ENCODE measurements around the gene NTN5.
A peak's percentile ranks its signal among the peaks of the same experiment; 100 is the strongest.
"Not testable (repeated sequence)": the region's sequence is repeated elsewhere in the genome, so short reads cannot be mapped to it uniquely, and the experiment has no call there.

The NTN5 gene

DNA sequence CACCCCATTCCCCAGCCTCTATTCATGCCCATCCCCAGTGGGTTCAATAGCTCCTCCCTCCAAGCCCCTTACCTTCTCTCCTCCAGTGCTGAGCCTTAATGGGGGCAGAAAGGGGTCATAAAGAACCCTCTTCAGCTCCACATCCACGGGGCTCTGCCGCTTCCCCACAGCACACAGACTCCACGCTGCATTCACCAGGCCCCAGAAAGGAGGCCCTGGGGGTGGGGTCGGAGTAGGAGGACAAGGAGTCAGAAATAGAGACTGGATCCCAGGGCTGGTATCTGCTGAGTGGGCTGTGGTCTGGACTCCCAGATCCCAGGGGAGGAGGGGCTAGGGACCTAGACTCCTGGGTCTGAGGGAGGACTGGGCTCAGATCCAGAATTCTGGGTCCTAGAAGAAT is 28.5 kb downstream of the NTN5 start:
- DNase-seq (ENCODE audit: low read depth, low spot score): no peak

DNA sequence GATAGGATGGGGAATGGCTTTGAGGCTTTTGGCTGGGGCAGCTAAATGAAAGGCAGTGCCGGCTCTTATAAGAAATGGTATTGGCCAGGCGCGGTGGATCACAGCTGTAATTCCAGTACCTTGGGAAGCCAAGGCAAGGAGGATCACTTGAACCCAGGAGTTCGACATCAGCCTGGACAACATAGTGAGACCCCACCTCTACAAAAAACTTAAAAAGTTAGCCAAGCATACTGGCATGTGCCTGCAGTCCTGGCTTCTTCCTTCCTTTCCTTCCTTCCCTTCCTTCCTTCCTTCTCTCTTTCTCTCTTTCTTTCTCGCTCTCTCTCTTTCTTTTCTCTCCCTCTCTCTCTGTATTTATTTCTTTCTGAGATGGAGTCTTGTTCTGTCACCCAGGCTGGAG is 30.0 kb downstream of the NTN5 start:
- no peak for DNase-seq (ENCODE audit: low read depth, low spot score)

DNA sequence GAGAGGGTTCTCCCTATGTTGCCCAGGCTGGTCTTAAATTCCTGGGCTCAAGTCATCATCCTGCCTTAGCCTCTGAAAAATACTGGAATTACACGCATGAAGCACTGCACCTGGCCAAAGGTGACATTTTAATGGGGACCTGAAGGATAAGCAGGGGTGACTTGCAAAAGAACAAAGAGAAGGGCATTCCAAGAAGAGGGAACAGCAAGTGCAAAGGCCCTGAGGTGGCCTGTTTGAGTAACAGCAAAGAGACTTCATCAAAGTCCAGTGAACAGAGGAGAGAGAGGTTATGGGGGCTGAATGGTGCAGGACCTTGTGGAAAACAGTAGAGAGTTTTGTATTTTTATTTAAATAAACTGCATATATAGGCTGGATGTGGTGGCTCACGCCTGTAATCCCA is 31.0 kb downstream of the NTN5 start:
- no peak for DNase-seq (ENCODE audit: low read depth, low spot score)

DNA sequence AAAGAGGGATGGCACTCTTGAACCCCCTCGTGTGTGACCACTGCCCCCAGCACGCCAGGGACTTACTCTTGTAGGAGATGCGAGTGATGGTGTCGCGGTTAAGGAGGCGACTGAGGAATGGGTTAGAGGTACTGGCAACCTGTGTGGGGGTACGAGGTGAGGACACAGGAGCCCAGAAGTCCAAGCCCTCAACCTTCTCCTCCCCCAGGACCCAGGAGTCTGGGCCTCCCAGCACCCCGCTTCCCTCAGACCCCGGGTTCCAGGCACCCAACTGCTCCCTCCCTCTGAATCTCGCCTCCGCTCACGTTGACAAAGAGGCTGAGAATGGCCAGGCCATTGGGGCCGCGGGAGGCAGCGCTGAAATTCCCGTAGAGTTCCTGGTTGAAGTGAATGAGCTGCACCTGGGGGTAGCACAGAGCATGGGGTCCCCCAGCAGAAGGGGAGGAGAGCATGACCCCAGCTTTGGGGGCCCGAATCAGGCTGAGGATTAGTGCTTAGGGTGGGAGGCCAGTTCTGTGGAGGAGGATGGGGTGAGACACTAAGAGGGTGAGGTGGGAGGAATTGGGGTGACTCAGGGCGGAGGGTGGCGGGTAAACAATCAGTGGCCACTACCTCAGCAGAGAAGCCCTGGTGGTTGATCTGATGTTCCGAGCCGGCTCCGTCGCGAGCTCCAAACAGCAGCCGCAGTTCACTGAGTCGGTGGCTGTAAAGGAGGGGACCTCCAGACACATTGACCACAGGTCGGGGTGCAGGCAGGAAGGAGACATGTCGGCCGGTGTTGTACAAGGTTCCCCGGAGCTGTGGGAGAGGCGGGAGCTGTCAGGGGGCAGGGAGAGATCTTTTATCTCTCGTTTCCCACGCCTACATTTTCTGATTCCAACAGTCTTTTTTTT is 33.1 kb downstream of the NTN5 start:
- no peak for DNase-seq (ENCODE audit: low read depth, low spot score)

DNA sequence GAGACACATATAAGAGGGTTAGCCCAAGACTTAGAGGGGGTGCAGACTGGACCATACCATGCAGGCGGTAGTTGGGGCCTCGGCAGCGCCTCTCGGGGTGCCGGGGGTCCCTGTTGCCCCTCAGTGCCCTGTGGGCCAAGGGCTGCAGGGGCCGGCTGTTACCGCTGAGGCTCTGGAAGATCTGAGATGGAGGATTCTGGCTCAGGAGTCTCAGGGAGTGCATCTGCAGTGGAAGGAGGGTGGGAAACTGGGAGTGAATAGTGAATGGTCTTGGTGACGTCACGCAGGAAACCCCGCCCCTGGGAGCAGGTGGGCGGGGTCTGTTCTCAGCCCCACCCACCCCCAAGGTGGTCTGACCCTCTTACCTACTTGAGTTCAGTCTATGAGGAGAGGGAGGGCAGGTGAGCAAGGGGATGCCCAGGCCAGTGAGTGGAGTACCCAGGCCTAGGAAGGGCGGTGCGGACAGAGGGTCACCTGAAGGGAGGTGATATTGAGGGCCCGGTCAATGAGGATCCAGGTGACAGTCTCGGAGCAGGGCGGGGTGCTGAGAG is 33.9 kb downstream of the NTN5 start:
- no peak for DNase-seq (ENCODE audit: low read depth, low spot score)

DNA sequence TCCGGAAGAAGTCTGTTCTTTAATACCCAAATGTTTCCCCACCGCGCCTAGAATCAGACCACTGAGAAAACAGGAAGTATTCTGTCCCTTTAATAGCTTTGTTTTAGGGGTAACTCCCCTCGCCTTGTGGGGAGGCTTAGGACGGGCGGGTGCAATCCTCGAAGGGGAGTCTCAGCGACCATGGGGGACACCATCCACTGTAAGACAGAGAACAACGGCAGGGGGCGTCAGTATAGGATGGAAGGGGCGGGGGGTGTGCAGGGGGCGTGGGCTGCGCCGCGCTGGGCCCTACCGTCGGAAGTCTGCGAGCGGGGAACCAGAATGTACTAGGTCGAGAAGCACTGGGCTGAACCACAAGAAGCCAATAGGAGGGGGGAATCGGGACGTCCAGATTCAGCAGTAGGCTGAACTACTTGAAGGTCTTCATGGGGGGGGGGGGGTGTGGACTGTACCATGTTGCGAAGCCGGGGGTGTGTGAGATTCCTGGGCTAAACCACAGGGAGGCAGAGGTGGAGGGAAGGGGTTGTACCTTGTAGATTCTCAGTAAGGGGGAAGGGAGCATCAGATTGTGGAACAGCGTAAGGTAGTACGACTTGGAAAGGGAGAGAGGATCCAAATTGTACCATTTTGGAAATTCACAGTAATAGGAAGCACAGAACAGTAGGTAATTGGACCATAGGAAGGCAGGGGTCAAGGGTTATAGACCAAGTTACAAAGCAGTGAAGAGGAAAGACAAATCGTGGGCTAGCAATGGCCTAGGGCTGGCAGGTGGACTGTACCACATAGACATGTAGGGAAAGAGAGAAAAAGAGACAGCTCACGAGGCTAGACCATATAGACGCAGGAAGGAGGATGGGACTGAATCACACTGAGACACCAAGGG is 34.6 kb downstream of the NTN5 start:
- peak; percentile 79 for DNase-seq (ENCODE audit: low read depth, low spot score)

DNA sequence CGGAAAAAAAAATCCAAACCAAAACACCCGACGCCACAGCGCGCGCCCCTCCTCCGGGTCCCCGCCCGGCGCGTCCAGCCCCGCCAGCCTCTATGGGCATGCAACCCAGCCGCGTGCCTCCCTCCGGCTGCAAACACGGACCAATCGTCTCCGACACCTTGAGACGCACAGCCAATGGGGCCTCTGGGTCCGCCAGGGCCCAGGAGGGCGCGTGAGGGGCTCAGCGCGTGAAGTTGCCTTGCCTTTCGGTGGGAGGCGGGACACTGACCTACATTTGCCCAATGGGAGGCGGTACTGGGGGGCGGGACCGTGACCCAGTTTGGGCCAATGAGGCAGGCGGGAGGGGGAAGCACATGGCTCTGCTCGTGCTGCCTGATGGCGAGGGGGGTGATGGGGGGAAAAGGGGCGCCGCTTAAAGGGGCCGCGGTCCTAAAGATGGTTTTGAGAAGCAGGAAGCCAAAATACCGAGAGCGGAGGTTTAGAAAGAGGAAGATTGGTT is 35.3 kb downstream of the NTN5 start:
- DNase-seq (ENCODE audit: low read depth, low spot score): peak; percentile 97

DNA sequence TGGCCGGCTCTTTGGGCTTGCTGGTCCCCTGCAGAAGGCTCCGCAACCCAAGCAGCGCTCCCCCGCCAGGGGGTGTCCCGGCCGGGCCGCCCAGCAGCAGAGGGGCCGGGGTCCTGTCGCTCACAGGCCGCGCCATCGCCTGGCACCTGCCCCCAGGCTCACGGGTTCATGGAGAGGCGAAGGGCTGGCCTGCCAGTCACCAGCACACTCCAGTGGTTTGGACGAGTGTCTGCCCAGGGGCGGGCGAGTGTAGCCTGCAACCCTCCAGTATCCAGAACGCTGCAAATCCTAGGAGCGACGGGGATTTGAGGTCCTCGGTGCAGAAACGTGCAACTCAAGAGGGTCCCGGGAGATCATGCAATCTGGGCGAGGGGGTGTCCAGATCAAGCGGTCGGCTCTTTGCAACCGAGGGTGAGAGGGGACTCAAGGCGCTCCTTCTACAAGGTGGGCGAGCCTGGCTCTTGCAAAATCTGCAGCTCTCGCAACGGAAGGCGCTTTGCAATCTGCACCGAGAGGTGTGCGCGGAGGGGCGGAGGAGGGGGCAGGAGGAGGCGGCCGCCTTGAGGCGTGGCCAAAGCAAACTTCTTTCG is 35.9 kb downstream of the NTN5 start, which contains the start of gene DBP:
Gene DBP (minus strand): TSS at position 521 of the 590 bp plus-strand sequence. CDS start 385 bp downstream, at position 136.
- no peak for DNase-seq (ENCODE audit: low read depth, low spot score)

DNA sequence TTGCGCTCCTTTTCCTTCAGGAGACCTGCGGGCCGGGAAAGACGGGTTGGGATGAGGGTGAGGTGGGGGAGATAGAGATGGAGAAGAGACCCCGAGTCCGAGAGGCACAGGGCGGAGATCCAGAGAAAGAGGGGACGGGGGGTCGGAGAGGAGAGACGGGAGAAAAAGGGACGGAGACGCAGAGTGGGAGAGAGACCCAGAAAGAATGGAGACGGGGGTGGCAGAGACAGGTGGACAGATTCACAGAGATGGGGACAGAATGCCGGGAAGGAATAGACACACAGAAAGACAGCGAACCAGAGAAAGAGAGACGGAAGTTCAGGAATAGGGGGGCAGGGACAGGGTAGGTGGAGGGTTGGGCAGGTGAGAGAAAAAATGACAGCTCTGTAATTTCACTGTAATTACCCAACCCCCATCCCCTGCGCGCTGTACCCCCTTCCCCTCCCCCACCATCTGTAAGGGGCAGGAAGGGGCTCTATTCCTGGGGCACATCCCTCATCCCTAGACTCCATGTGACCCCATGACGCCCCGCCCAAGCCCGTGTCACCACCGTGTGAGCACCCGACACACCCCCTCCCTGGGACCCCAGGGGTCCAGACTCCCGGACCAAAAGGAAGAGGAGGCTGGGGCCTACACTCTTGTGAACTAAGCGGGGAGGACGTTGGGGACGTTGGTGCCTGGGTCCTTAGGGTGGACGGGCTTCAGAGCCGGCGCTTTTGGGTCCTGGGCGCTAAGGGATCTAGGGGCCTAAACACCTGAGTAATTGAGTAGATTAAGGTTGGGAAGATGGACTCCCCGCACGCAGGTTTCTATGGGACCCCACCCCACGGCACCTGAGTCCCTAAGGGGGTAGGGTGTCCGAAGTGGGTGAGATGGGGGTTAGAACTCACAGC is 36.6 kb downstream of the NTN5 start:
- no peak for DNase-seq (ENCODE audit: low read depth, low spot score)

DNA sequence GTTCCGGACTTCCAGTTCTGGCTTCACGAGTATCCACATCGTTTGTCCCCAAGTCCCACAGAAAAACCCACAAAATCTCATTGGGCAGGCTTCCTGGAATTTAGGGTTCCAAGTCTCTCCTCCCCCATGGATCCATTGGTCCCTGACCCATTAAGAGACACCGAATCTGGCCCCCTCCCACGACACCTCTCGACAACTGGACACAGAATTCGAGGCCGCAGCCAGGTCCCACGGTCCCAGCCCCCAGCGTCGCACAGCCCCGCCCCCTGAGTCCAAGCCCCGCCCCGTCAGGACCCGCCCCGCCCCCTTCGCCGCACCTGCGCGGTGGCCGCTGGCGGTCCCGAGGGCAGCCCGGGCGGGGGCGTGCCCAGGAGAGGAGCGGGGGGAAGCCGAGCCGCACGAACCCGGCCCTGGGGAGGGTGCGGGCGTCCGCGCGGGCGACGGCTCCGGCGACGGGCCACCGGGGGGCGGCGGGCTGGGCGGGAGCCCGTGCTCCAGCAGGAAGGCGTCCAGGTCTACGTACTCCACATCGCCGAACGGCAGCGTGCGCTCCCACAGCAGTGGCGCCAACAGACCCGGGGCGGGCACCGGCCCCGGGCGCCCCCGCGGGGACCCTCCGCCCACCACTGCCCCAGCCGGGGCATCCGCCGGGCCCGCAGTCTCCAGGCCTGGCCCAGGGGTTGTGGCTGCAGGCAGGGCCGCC is 37.4 kb downstream of the NTN5 start:
- DNase-seq (ENCODE audit: low read depth, low spot score): no peak

DNA sequence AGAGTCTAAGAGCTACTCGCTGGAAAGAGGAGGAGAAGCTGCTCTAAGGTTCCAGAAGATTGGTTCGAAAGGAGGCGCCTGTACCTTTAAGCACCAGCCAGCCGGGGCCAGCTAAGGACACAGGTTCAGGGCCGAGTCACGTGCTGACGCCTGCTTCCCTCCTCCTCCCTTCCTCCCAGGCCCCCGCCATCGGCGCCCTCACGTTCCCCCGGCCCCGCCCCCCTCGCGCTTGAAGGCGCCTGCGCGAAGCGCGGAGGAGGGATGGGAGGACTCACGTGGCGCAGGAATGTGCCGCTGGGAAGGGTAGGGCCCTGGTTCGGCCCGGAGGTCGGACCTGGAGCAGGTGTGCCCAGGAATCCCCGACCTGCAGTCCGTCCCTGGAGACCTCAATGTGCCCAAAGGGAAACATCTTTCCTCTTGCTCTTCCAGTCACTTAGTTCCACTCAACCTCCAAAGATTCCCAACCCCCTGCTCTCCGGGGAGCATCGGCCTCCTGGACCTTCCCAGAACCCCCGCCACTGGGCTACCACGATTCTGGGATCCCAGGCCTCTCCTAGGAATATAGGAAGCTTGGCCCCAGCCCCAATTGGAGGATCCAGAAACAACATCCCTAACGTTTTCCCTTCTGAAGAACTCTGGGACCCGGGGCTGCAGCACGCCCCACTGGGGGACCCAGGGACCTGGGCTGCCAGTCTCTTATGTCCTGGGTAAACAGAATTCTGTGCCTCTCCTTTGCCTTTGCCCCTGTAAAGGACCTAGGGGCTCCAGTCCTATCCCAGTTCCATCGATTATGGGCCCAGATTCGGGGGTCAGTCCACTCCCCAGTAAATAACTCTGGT is 38.2 kb downstream of the NTN5 start:
- DNase-seq (ENCODE audit: low read depth, low spot score): peak; percentile 85

DNA sequence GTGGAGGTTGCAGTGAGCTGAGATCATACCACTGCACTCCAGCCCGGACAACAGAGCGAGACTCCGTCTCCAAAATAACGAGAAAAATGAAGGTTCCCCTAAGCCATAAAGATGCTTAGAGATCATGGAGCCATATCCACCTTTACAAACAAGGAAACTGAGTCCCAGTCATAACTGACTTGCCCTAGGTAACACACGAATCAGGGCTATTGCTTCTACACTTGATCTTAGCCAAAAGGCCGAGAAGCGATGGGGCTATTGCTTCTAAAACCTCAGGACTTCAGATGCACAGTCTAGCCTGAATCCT is 38.8 kb downstream of the NTN5 start:
- DNase-seq (ENCODE audit: low read depth, low spot score): no peak

DNA sequence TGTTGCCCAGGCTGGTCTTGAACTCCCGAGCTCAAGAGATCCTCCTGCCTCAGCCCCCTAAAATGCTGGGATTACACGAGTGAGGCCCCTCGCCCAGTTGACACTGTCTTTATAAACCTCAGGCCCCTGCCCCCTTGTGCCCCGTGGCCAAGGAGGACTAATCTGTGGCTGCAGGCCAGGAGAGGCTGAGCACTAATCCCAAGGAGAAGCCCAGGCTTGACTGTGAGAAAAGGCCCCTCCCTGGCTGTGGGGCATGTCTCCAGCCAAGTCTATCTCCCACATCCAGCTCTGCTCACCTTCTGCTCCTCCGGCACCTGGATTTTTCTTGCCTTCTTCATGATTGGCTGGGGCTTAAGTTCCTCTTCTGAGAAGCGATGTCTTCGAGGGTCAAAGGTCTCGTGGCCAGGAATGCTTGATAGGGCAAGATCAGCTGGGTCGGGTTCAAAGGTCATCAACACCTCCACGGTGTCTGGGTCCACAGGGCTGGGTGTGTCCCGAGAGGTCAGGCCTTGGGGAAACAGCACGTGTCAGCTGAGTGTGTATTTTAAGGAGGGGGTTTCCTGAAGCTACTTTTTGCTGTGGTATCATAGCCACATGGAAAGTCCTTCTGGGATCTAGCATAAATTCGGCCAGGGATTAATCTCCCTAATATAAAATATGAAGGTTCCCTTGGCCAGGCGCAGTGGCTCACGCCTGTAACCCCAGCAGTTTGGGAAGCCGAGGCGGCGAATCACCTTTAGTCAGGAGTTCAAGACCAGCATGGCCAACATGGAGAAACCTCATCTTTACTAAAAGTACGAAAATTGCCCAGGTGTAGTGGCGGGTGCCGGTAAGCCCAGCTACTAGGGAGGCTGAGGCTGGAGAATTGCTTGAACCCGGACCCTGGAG is 39.4 kb downstream of the NTN5 start:
- no peak for DNase-seq (ENCODE audit: low read depth, low spot score)

DNA sequence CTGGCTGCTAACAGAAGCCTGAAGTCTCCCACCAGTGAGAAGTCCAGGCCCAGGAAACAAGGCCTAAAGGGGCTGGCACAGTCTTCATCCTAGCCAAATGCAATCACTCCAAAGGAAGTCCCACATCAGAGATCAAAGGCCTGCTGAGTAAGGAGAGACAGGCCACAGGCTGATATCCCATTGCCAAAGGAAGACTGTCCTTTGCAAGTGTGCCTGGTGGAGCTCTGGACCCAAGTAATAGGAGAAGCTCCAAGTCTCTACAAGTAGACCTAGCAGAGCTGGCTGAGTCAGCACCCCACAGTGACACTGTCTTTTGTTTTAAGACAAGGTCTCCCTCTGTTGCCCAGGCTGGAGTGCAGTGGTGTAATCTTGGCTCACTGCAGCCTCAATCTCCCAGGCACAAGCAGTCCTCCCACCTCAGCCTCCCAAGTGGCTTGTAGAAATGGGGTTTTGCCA is 40.1 kb downstream of the NTN5 start:
- DNase-seq (ENCODE audit: low read depth, low spot score): no peak

DNA sequence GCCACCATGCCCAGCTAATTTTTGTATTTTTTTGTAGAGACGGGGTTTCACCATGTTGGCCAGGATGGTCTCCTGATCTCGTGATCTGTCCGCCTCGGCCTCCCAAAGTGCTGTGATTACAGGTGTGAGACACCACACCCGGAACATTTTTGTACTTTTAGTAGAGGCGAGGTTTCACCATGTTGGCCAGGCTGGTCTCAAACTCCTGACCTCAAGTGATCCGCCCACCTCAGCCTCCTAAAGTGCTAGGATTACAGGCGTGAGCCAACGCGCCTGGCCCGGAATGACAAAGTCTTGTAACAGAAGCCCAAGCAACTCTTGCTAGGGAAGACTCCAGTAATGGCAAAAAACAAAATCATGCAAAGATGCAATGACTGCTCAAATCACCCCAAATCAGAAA is 40.5 kb downstream of the NTN5 start:
- DNase-seq (ENCODE audit: low read depth, low spot score): not testable (repeated sequence)

DNA sequence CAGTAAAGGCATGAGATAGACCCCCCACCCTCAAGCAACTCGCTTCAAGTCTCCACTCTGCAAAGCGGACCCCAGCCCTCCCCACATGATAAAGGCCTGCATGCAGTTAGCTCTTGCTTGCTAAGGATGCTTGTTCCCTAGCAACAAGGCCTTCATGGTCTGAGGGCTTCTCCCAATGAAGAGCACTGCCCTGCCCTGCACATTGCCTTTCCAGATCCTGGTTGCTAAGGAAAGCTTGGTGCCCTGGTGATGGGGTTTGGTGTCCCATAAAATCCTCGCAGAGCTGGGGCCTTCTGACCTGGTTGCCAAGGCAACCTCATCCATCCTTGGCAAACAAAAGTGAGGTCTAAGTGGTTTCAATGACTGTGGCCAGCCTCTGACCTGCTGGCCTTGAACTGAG is 41.6 kb downstream of the NTN5 start:
- DNase-seq (ENCODE audit: low read depth, low spot score): no peak

DNA sequence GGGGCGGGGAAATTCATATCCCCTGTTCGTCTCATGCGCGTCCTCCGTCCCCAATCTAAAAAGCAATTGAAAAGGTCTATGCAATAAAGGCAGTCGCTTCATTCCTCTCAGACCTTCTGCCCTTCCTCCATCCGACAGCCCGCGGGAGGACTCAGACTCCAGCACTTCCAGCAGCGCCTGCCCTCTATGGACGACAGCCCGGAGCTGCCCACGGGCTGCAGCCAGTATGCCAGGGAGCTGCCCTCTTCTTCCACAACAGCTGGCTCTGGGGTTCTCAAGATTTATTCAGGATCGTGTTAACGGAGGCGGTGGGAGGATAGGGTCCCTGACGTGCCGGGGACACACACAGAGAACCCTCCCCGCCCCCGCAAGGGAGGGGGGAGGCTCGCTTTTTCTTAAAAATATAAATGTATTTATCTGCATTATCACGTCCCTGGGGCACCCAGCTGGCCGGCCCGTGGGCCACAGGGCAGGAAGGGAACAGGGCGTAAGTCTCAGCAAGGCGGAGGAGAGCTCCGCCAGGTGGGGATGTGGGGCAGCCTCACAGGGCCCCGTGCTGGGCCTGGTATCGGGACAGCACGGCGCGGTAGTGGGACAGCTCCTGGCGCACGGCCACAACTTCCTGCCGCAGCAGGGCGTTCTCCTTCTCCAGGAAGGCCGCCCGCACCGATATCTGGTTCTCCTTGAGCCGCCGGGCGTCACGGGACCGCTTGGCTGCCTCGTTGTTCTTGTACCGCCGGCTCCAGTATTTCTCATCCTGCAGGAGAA is 42.3 kb downstream of the NTN5 start:
- DNase-seq (ENCODE audit: low read depth, low spot score): no peak

Measured in smooth muscle cell of the brain vasculature (primary cell).